SK-N-SH (cell line): Measurements from ENCODE around the gene CRTC2. TPM values are rescaled to one million over a fixed set of nuclear protein-coding genes. Genes with fewer than 3 reads are reported as not detected.

Experiments used
- CTCF ChIA-PET: fragments of 300-600, 350-600 bp; formaldehyde crosslinking; extraction: SDS; loops from one replicate; lab custom pipeline; 2021; lab: Yijun Ruan, JAX
- POLR2A ChIA-PET: fragments of 350-600 bp; sonication (Branson Sonifier 250); formaldehyde crosslinking; extraction: SDS; loops from one replicate; lab custom pipeline; 2020; ENCODE audit warnings: antibody characterized with exemption, inconsistent platforms; lab: Yijun Ruan, JAX
- DNase-seq: peaks from one replicate; pipeline ENCODE4 v3.0.0; 2012
- H2AFZ ChIP-seq: fragments of 200-600 bp; sonication (generic); 2 replicates; pipeline ENCODE4 v1.8.1; 2016; ENCODE audit warnings: antibody characterized with exemption, mild to moderate bottlenecking, low read depth
- H3F3A ChIP-seq: fragments of 200-600 bp; sonication (generic); replicated peaks from 2 replicates; pipeline ENCODE3; 2016; ENCODE audit warnings: antibody characterized with exemption, mild to moderate bottlenecking; ENCODE audit not compliant: insufficient read depth
- H3K27ac ChIP-seq, 2 experiments: fragments of 200-500 bp in 1 of 2; fragments of 200-600 bp in 1 of 2; sonication (Bioruptor generic) in 1 of 2; sonication (generic), shearing (Covaris generic) in 1 of 2; 2 replicates each; pipeline versions ENCODE4 v1.5.1 to v1.6.1; 2014 to 2016; ENCODE audit warnings: low read depth in 2 of 2, inconsistent platforms in 1 of 2, low read length in 1 of 2, mild to moderate bottlenecking in 1 of 2, mixed read lengths in 1 of 2
- H3K27me3 ChIP-seq: fragments of 200-600 bp; sonication (generic), shearing (Covaris generic); 2 replicates; pipeline ENCODE4 v1.6.1; 2016; ENCODE audit warnings: mixed run types; ENCODE audit not compliant: insufficient read depth
- H3K36me3 ChIP-seq, 2 experiments: fragments of 200-500 bp in 1 of 2; fragments of 200-600 bp in 1 of 2; sonication (Bioruptor generic) in 1 of 2; sonication (generic) in 1 of 2; replicated peaks in 1 of 2; 2 replicates each; pipeline versions ENCODE3 to v1.5.1; 2014 to 2016; ENCODE audit warnings: low read length in 1 of 2, mild to moderate bottlenecking in 1 of 2; ENCODE audit not compliant: insufficient read depth in 2 of 2, control insufficient read depth in 1 of 2
- H3K4me1 ChIP-seq, 2 experiments: fragments of 200-500 bp in 1 of 2; fragments of 200-600 bp in 1 of 2; sonication (Bioruptor generic) in 1 of 2; sonication (generic), shearing (Covaris generic) in 1 of 2; 2 replicates each; pipeline versions ENCODE4 v1.5.1 to v1.6.1; 2014 to 2016; ENCODE audit warnings: low read depth in 1 of 2, low read length in 1 of 2, mixed run types in 1 of 2; ENCODE audit not compliant: insufficient read depth in 2 of 2, control insufficient read depth in 1 of 2
- H3K4me2 ChIP-seq: fragments of 200-600 bp; sonication (generic), shearing (Covaris generic); 2 replicates; pipeline ENCODE4 v1.6.1; 2017; ENCODE audit warnings: mixed run types
- H3K4me3 ChIP-seq, 2 experiments: fragments of 200-500 bp in 1 of 2; fragments of 200-600 bp in 1 of 2; sonication (Bioruptor generic) in 1 of 2; sonication (generic), shearing (Covaris generic) in 1 of 2; 2 replicates each; pipeline versions ENCODE4 v1.5.1 to v1.8.1; 2014 to 2016; ENCODE audit warnings: low read depth in 2 of 2, inconsistent platforms in 1 of 2, low read length in 1 of 2, mild to moderate bottlenecking in 1 of 2, mixed read lengths in 1 of 2, moderate library complexity in 1 of 2
- H3K79me2 ChIP-seq: fragments of 200-600 bp; sonication (generic); 2 replicates; pipeline ENCODE4 v1.8.1; 2017; ENCODE audit warnings: mild to moderate bottlenecking; ENCODE audit not compliant: insufficient read depth
- H3K9ac ChIP-seq: fragments of 200-600 bp; sonication (generic); 2 replicates; pipeline ENCODE4 v1.6.1; 2017; ENCODE audit warnings: mixed run types
- H3K9me2 ChIP-seq: fragments of 200-600 bp; sonication (generic); 2 replicates; pipeline ENCODE4 v1.6.1; 2017; ENCODE audit warnings: mixed run types
- H3K9me3 ChIP-seq: fragments of 200-600 bp; sonication (generic); 2 replicates; pipeline ENCODE4 v1.6.1; 2017; ENCODE audit warnings: mixed run types, mild to moderate bottlenecking, moderate library complexity
- H4K20me1 ChIP-seq: fragments of 200-600 bp; sonication (generic); 2 replicates; pipeline ENCODE4 v1.6.1; 2017; ENCODE audit warnings: mild to moderate bottlenecking, mixed run types; ENCODE audit not compliant: insufficient read depth
- EZH2phosphoT487 ChIP-seq: fragments of 200-600 bp; sonication (generic); IDR thresholded peaks from 2 replicates; pipeline ENCODE4 v1.6.1; 2017; ENCODE audit warnings: low read depth, mixed run types, mild to moderate bottlenecking, antibody characterized with exemption, moderate library complexity, borderline replicate concordance
- FOSL2 ChIP-seq: IDR thresholded peaks from 2 replicates; pipeline ENCODE4 v1.4.0; 2012; ENCODE audit warnings: low read depth, mild to moderate bottlenecking, moderate library complexity, borderline replicate concordance
- GABPA ChIP-seq: IDR thresholded peaks from 2 replicates; pipeline ENCODE4 v1.4.0; 2012; ENCODE audit warnings: low read depth, mild to moderate bottlenecking
- IRF3 ChIP-seq: fragments of 150-350 bp; IDR thresholded peaks from 2 replicates; pipeline ENCODE4 v1.6.1; 2016; ENCODE audit warnings: mild to moderate bottlenecking, low read depth, low read length
- JUND ChIP-seq: IDR thresholded peaks from 2 replicates; pipeline ENCODE4 v1.4.0; 2012
- MAX ChIP-seq: IDR thresholded peaks from 2 replicates; pipeline ENCODE4 v1.4.0; 2012; ENCODE audit warnings: low read depth
- NRF1 ChIP-seq: IDR thresholded peaks from 2 replicates; pipeline ENCODE4 v1.6.1; 2012; ENCODE audit warnings: low read depth, mild to moderate bottlenecking, low read length
- POLR2AphosphoS5 ChIP-seq: IDR thresholded peaks from 2 replicates; pipeline ENCODE4 v1.6.1; 2012; ENCODE audit warnings: low read depth, low read length
- RAD21 ChIP-seq: IDR thresholded peaks from 2 replicates; pipeline ENCODE4 v1.6.1; 2012; ENCODE audit warnings: mild to moderate bottlenecking, low read length
- RCOR1 ChIP-seq: fragments of 150-350 bp; IDR thresholded peaks from 2 replicates; pipeline ENCODE4 v1.6.1; 2017; ENCODE audit warnings: antibody characterized with exemption, low read length
- RXRA ChIP-seq: IDR thresholded peaks from 2 replicates; pipeline ENCODE4 v1.4.0; 2012; ENCODE audit warnings: low read depth, mild to moderate bottlenecking, borderline replicate concordance
- TAF1 ChIP-seq: IDR thresholded peaks from 2 replicates; pipeline ENCODE4 v1.6.1; 2012; ENCODE audit warnings: low read depth, mild to moderate bottlenecking, low read length, moderate library complexity, borderline replicate concordance
- USF2 ChIP-seq: fragments of 150-350 bp; IDR thresholded peaks from 2 replicates; pipeline ENCODE4 v1.6.1; 2017; ENCODE audit warnings: antibody characterized with exemption, low read length, low read depth, borderline replicate concordance
- YY1 ChIP-seq: IDR thresholded peaks from 2 replicates; pipeline ENCODE4 v1.4.0; 2012; ENCODE audit warnings: low read depth, mild to moderate bottlenecking
- WGBS: methylation state at CpG from one replicate; pipeline ENCODE4 v1.1.6; 2017; ENCODE audit warnings: low lambda C conversion rate; 5-methylcytosine and 5-hydroxymethylcytosine counted together
- polyA plus RNA-seq, 3 experiments: library from polyadenylated mRNA; depleted of rRNA; stranded (reverse); fragments of >200 nt; gene quantifications; 2 replicates each; pipeline ENCODE4 v1.2.3, GENCODE V29; 2012
- TF ChIP-seq, protein P1 (sequence below): IDR thresholded peaks from 2 replicates; pipeline ENCODE4; 2012
- TF ChIP-seq, protein P2 (sequence below): IDR thresholded peaks from 2 replicates; pipeline ENCODE4 v1.4.0; 2012; ENCODE audit warnings: low read depth, borderline replicate concordance
- TF ChIP-seq, protein P3 (sequence below): IDR thresholded peaks from 2 replicates; pipeline ENCODE4 v1.6.1; 2012; ENCODE audit warnings: mild to moderate bottlenecking, low read depth, low read length, moderate library complexity
- TF ChIP-seq, protein P4 (sequence below): fragments of 200-600 bp; sonication (generic); IDR thresholded peaks from 2 replicates; pipeline ENCODE4 v1.6.1; 2017; ENCODE audit warnings: antibody characterized with exemption, mild to moderate bottlenecking, moderate library complexity
- TF ChIP-seq, protein P5 (sequence below): IDR thresholded peaks from 2 replicates; pipeline ENCODE4 v1.4.0; 2012; ENCODE audit warnings: low read depth, borderline replicate concordance

CRTC2 gene
- polyA plus RNA-seq, 1 of the 3 experiments (the other 2 are of a cell fraction): 25.5 TPM

- no peak overlapping the region for H3K4me2 ChIP-seq
- H3K27me3 ChIP-seq: no peaks in the 10 kb centered on the region
- no peak overlapping the region for H3K4me3 ChIP-seq
- H2AFZ ChIP-seq: no peak overlapping the region
- CTCF ChIA-PET: interaction anchor here (1.2 kb wide), 1 partner anchor 14 kb away, joined by 4 read pairs; the partner anchor contains the start of gene RAB13
- peaks cover 11% of the 10 kb centered on the region for H3F3A ChIP-seq
- no peak overlapping the region for H3K27ac ChIP-seq
- TF ChIP-seq EZH2phosphoT487 (no peak), NRF1 (no peak), GABPA (no peak), IRF3 (no peak), FOSL2 (no peak), RAD21 (no peak), USF2 (no peak), POLR2AphosphoS5 (no peak), MAX (no peak), RCOR1 (no peak), JUND (no peak), TAF1 (no peak), YY1 (no peak), RXRA (no peak)
- TF ChIP-seq, protein P1, sequence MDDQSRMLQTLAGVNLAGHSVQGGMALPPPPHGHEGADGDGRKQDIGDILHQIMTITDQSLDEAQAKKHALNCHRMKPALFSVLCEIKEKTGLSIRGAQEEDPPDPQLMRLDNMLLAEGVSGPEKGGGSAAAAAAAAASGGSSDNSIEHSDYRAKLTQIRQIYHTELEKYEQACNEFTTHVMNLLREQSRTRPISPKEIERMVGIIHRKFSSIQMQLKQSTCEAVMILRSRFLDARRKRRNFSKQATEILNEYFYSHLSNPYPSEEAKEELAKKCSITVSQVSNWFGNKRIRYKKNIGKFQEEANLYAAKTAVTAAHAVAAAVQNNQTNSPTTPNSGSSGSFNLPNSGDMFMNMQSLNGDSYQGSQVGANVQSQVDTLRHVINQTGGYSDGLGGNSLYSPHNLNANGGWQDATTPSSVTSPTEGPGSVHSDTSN: no peak
- TF ChIP-seq, protein P2, sequence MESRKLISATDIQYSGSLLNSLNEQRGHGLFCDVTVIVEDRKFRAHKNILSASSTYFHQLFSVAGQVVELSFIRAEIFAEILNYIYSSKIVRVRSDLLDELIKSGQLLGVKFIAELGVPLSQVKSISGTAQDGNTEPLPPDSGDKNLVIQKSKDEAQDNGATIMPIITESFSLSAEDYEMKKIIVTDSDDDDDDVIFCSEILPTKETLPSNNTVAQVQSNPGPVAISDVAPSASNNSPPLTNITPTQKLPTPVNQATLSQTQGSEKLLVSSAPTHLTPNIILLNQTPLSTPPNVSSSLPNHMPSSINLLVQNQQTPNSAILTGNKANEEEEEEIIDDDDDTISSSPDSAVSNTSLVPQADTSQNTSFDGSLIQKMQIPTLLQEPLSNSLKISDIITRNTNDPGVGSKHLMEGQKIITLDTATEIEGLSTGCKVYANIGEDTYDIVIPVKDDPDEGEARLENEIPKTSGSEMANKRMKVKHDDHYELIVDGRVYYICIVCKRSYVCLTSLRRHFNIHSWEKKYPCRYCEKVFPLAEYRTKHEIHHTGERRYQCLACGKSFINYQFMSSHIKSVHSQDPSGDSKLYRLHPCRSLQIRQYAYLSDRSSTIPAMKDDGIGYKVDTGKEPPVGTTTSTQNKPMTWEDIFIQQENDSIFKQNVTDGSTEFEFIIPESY: no peak
- TF ChIP-seq, protein P3, sequence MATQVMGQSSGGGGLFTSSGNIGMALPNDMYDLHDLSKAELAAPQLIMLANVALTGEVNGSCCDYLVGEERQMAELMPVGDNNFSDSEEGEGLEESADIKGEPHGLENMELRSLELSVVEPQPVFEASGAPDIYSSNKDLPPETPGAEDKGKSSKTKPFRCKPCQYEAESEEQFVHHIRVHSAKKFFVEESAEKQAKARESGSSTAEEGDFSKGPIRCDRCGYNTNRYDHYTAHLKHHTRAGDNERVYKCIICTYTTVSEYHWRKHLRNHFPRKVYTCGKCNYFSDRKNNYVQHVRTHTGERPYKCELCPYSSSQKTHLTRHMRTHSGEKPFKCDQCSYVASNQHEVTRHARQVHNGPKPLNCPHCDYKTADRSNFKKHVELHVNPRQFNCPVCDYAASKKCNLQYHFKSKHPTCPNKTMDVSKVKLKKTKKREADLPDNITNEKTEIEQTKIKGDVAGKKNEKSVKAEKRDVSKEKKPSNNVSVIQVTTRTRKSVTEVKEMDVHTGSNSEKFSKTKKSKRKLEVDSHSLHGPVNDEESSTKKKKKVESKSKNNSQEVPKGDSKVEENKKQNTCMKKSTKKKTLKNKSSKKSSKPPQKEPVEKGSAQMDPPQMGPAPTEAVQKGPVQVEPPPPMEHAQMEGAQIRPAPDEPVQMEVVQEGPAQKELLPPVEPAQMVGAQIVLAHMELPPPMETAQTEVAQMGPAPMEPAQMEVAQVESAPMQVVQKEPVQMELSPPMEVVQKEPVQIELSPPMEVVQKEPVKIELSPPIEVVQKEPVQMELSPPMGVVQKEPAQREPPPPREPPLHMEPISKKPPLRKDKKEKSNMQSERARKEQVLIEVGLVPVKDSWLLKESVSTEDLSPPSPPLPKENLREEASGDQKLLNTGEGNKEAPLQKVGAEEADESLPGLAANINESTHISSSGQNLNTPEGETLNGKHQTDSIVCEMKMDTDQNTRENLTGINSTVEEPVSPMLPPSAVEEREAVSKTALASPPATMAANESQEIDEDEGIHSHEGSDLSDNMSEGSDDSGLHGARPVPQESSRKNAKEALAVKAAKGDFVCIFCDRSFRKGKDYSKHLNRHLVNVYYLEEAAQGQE: no peak
- TF ChIP-seq, protein P4, sequence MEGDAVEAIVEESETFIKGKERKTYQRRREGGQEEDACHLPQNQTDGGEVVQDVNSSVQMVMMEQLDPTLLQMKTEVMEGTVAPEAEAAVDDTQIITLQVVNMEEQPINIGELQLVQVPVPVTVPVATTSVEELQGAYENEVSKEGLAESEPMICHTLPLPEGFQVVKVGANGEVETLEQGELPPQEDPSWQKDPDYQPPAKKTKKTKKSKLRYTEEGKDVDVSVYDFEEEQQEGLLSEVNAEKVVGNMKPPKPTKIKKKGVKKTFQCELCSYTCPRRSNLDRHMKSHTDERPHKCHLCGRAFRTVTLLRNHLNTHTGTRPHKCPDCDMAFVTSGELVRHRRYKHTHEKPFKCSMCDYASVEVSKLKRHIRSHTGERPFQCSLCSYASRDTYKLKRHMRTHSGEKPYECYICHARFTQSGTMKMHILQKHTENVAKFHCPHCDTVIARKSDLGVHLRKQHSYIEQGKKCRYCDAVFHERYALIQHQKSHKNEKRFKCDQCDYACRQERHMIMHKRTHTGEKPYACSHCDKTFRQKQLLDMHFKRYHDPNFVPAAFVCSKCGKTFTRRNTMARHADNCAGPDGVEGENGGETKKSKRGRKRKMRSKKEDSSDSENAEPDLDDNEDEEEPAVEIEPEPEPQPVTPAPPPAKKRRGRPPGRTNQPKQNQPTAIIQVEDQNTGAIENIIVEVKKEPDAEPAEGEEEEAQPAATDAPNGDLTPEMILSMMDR: no peak
- TF ChIP-seq, protein P5, sequence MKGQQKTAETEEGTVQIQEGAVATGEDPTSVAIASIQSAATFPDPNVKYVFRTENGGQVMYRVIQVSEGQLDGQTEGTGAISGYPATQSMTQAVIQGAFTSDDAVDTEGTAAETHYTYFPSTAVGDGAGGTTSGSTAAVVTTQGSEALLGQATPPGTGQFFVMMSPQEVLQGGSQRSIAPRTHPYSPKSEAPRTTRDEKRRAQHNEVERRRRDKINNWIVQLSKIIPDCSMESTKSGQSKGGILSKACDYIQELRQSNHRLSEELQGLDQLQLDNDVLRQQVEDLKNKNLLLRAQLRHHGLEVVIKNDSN: no peak
- no peak overlapping the region for H3K9ac ChIP-seq
- DNase-seq: no peak
- 0 out of 4 replicates have a peak, but pooled peaks cover 0 to 7% of the 10 kb centered on the region in 2 experiments for H3K4me1 ChIP-seq
- POLR2A ChIA-PET: interaction anchor here (1.1 to 3.6 kb wide), 2 partner anchors 8 to 10 kb away, joined by 4 to 33 read pairs; partner anchors contain the start of gene RPS27
- WGBS: 60% methylated on average over 4 of the region's 4 CpGs
- no peaks in the 10 kb centered on the region for H3K9me3 ChIP-seq
- no peaks in the 10 kb centered on the region for H3K9me2 ChIP-seq
- no peaks in the 10 kb centered on the region for H3K79me2 ChIP-seq
- no peaks in the 10 kb centered on the region for H4K20me1 ChIP-seq
- H3K36me3 ChIP-seq: peaks cover 0 to 2% of the 10 kb centered on the region in 2 experiments
Measured at GRCh38 chr1:154000420-154000819, 42.0 kb upstream of the CRTC2 start.
